Neural progenitor cell (in vitro differentiated cells): ENCODE measurements around the gene CCSER2. TPM values are rescaled to one million over a fixed set of nuclear protein-coding genes. Genes with fewer than 3 reads are reported as not detected.

ENCODE experiments used
- DNase-seq: peaks from one replicate; pipeline ENCODE4 v3.0.0-alpha.2; 2016; ENCODE audit warnings: low spot score
- H2AFZ ChIP-seq: fragments of 200-600 bp; sonication (generic); replicated peaks from 2 replicates; pipeline ENCODE4 v1.6.1; 2016; ENCODE audit warnings: antibody characterized with exemption
- H3F3A ChIP-seq: fragments of 200-600 bp; sonication (generic); 2 replicates; pipeline ENCODE4 v1.6.1; 2016; ENCODE audit warnings: antibody characterized with exemption, low read depth
- H3K27ac ChIP-seq: fragments of 200-600 bp; sonication (generic); 2 replicates; pipeline ENCODE4 v1.5.1; 2016; ENCODE audit warnings: mild to moderate bottlenecking
- H3K27me3 ChIP-seq: fragments of 200-600 bp; sonication (generic); 2 replicates; pipeline ENCODE4 v1.6.1; 2016; ENCODE audit warnings: mild to moderate bottlenecking, moderate library complexity
- H3K36me3 ChIP-seq: fragments of 200-600 bp; sonication (generic); 2 replicates; pipeline ENCODE4 v1.5.1; 2016
- H3K4me1 ChIP-seq: fragments of 200-600 bp; sonication (generic); 2 replicates; pipeline ENCODE4 v1.6.1; 2016; ENCODE audit warnings: mixed run types
- H3K4me2 ChIP-seq: fragments of 200-600 bp; sonication (generic); 2 replicates; pipeline ENCODE4 v1.6.1; 2016
- H3K4me3 ChIP-seq: fragments of 200-600 bp; sonication (generic); 2 replicates; pipeline ENCODE4 v1.5.1; 2016
- H3K79me2 ChIP-seq: fragments of 200-600 bp; sonication (generic); 2 replicates; pipeline ENCODE4 v1.6.1; 2016; ENCODE audit warnings: low read depth
- H3K9ac ChIP-seq: fragments of 200-600 bp; sonication (generic); 2 replicates; pipeline ENCODE4 v1.6.1; 2016
- H3K9me3 ChIP-seq: fragments of 200-600 bp; sonication (generic); 2 replicates; pipeline ENCODE4 v1.5.1; 2016; ENCODE audit warnings: low read depth
- H4K20me1 ChIP-seq: fragments of 200-600 bp; sonication (generic); 2 replicates; pipeline ENCODE4 v1.6.1; 2016; ENCODE audit warnings: low read depth
- H3K27ac Mint-ChIP-seq: 3 replicates; pipeline ENCODE4 v1.8.0; 2021; ENCODE audit warnings: mixed read lengths
- H3K27me3 Mint-ChIP-seq: 2 replicates; pipeline ENCODE4 v1.8.0; 2022; ENCODE audit warnings: low read depth, mild to moderate bottlenecking, inconsistent platforms, moderate library complexity, mixed read lengths; ENCODE audit not compliant: insufficient read depth
- H3K36me3 Mint-ChIP-seq: 3 replicates; pipeline ENCODE4 v1.8.0; 2021; ENCODE audit warnings: mixed read lengths
- H3K4me1 Mint-ChIP-seq: 3 replicates; pipeline ENCODE4 v1.8.0; 2021; ENCODE audit warnings: mixed read lengths
- H3K4me3 Mint-ChIP-seq: 3 replicates; pipeline ENCODE4 v1.8.0; 2021; ENCODE audit warnings: mild to moderate bottlenecking, moderate library complexity, mixed read lengths
- H3K9me3 Mint-ChIP-seq: 3 replicates; pipeline ENCODE4 v1.8.0; 2020; ENCODE audit warnings: mixed read lengths
- EZH2 ChIP-seq: fragments of 200-600 bp; sonication (generic); IDR thresholded peaks from 2 replicates; pipeline ENCODE4 v1.6.1; 2017; ENCODE audit warnings: antibody characterized with exemption, mild to moderate bottlenecking, moderate library complexity
- EZH2phosphoT487 ChIP-seq: fragments of 200-600 bp; sonication (generic); IDR thresholded peaks from 2 replicates; pipeline ENCODE4 v1.6.1; 2017; ENCODE audit warnings: antibody characterized with exemption
- total RNA-seq: library from RNA; depleted of rRNA; stranded (reverse); fragments of >200 nt; gene quantifications from 2 replicates; pipeline ENCODE4 v1.2.3, GENCODE V29; 2015; ENCODE audit warnings: low replicate concordance
- TF ChIP-seq, protein P1 (sequence below): fragments of 200-600 bp; sonication (generic); IDR thresholded peaks from 2 replicates; pipeline ENCODE4 v1.5.1; 2017; ENCODE audit warnings: antibody characterized with exemption, mild to moderate bottlenecking

Gene CCSER2
- total RNA-seq, 1 donor from 2014 or later = 39.3 TPM

GRCh38 chr10:84542522-84543490, 214.4 kb downstream of the CCSER2 start:
- Mint-ChIP-seq H3K27ac (peak overlapping the region; percentile 38), H3K27me3 (peaks cover 4% of the 10 kb centered on the region), H3K36me3 (no peaks in the 10 kb centered on the region), H3K4me3 (peak overlapping the region; percentile 6), H3K9me3 (peaks cover 9% of the 10 kb centered on the region), H3K4me1 (peaks cover 16% of the 10 kb centered on the region)
- no peak for TF ChIP-seq EZH2
- TF ChIP-seq EZH2phosphoT487 = no peak
- TF ChIP-seq, protein P1, sequence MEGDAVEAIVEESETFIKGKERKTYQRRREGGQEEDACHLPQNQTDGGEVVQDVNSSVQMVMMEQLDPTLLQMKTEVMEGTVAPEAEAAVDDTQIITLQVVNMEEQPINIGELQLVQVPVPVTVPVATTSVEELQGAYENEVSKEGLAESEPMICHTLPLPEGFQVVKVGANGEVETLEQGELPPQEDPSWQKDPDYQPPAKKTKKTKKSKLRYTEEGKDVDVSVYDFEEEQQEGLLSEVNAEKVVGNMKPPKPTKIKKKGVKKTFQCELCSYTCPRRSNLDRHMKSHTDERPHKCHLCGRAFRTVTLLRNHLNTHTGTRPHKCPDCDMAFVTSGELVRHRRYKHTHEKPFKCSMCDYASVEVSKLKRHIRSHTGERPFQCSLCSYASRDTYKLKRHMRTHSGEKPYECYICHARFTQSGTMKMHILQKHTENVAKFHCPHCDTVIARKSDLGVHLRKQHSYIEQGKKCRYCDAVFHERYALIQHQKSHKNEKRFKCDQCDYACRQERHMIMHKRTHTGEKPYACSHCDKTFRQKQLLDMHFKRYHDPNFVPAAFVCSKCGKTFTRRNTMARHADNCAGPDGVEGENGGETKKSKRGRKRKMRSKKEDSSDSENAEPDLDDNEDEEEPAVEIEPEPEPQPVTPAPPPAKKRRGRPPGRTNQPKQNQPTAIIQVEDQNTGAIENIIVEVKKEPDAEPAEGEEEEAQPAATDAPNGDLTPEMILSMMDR = no peak
- Histone ChIP-seq H3K27me3 (no peaks in the 10 kb centered on the region), H3K4me1 (no peaks in the 10 kb centered on the region), H3K4me2 (no peak overlapping the region), H3K4me3 (no peak overlapping the region), H2AFZ (no peak overlapping the region), H3K36me3 (no peaks in the 10 kb centered on the region), H3K79me2 (no peaks in the 10 kb centered on the region), H3K9ac (no peak overlapping the region), H3K9me3 (no peaks in the 10 kb centered on the region), H4K20me1 (no peaks in the 10 kb centered on the region), H3F3A (no peaks in the 10 kb centered on the region), H3K27ac (no peak overlapping the region)
- no peak for DNase-seq

DNA sequence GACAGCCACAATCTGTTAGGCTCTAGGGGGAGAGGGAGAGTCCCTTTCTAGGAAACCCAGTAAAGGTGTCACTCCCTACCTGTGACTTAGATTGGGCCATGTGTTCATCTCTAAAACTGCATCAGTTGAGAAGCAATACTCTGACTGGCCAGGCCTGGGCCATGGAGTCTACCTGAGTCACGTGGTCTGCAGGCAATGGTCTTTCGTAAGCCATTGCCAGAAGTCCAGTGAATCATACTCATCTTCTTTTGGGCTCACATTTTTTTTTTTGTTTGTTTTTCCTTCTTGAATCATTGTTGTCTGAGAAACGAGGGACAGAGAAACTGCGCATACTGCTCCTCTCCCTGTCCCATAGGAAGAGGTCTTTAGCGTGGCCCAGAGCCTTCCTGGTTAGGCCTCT, 215.6 kb downstream of the CCSER2 start:
- Mint-ChIP-seq H3K4me1 (peaks cover 16% of the 10 kb centered on the region), H3K4me3 (no peak overlapping the region), H3K27ac (peak overlapping the region; percentile 44), H3K27me3 (peaks cover 4% of the 10 kb centered on the region), H3K9me3 (peaks cover 9% of the 10 kb centered on the region), H3K36me3 (no peaks in the 10 kb centered on the region)
- no peak overlapping the region for H2AFZ ChIP-seq
- H3K79me2 ChIP-seq = no peaks in the 10 kb centered on the region
- no peaks in the 10 kb centered on the region for H3K9me3 ChIP-seq
- no peak overlapping the region for H3K27ac ChIP-seq
- H3K36me3 ChIP-seq = no peaks in the 10 kb centered on the region
- TF ChIP-seq EZH2 (no peak), EZH2phosphoT487 (no peak)
- TF ChIP-seq, protein P1 = no peak
- H4K20me1 ChIP-seq = no peaks in the 10 kb centered on the region
- H3K4me2 ChIP-seq = no peak overlapping the region
- H3K4me1 ChIP-seq = no peaks in the 10 kb centered on the region
- H3F3A ChIP-seq = no peaks in the 10 kb centered on the region
- DNase-seq = no peak
- H3K27me3 ChIP-seq = no peaks in the 10 kb centered on the region
- H3K9ac ChIP-seq = no peak overlapping the region
- H3K4me3 ChIP-seq = no peak overlapping the region

DNA sequence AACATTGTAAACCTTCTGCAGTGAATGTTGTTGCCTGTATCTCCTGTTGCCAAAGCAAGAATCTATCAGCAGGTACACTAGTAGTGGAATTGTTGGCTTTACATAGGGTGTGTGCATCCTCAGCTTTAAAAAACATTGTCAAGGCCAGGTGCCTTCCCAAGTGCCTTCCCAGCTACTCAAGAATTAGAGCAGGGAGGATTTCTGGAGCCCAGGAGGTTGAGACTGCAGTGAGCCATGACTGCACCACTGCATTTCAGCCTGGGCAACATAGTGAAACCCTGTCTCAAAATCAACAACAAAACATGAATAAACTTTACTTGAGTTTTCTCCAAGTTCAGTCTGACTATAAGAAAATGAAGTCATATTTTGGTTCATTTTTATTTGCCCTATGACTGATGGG, 217.3 kb downstream of the CCSER2 start:
- Histone ChIP-seq H3K4me3 (no peak overlapping the region), H4K20me1 (no peaks in the 10 kb centered on the region), H3K27me3 (no peaks in the 10 kb centered on the region), H3K27ac (no peak overlapping the region), H3K79me2 (no peaks in the 10 kb centered on the region), H3F3A (no peaks in the 10 kb centered on the region), H3K9me3 (no peaks in the 10 kb centered on the region), H3K4me1 (no peaks in the 10 kb centered on the region), H3K36me3 (no peaks in the 10 kb centered on the region), H3K9ac (no peak overlapping the region), H3K4me2 (no peak overlapping the region), H2AFZ (no peak overlapping the region)
- Mint-ChIP-seq H3K27ac (no peak overlapping the region), H3K27me3 (peaks cover 2% of the 10 kb centered on the region), H3K4me3 (no peak overlapping the region), H3K9me3 (peaks cover 7% of the 10 kb centered on the region), H3K36me3 (no peaks in the 10 kb centered on the region), H3K4me1 (peaks cover 13% of the 10 kb centered on the region)
- TF ChIP-seq, protein P1 = no peak
- no peak for TF ChIP-seq EZH2
- TF ChIP-seq EZH2phosphoT487 = no peak
- no peak for DNase-seq
